Stimulated activated naive CD8-positive, alpha-beta T cell treated with anti-CD3 and anti-CD28 coated beads, Interleukin-15, Interleukin-2, amounts not matched to agents 100 U/mL and 50 U/mL, for 24 hours (primary cell): ENCODE data around the gene BCAP31.
A peak's percentile ranks its signal among the peaks of the same experiment; 100 is the strongest.

ENCODE experiments used
- ATAC-seq: fragments of 150-1000 bp; cut with Tn5 transposase; one replicate; pipeline ENCODE4 v1.10.0; 2021
- DNase-seq: peaks from one replicate; pipeline ENCODE4 v3.0.0; 2021

BCAP31 gene

GRCh38 chrX:153724252-153725038, at the start of gene BCAP31, which contains the start of gene ABCD1:
Gene BCAP31 (minus strand): TSS chrX:153724387. CDS start chrX:153723244, 1,143 bp downstream.
Gene ABCD1 (plus strand): TSS chrX:153724856. CDS start chrX:153725267, 411 bp downstream.
- peak; percentile 91 for DNase-seq
- ATAC-seq, result peak; percentile 82

- ATAC-seq, result no peak
- no peak for DNase-seq
Observed at GRCh38 chrX:153773218-153773611, 49.0 kb upstream of the BCAP31 start.

GRCh38 chrX:153772316-153773217, 48.4 kb upstream of the BCAP31 start:
- ATAC-seq, result no peak
- DNase-seq, result no peak

GRCh38 chrX:153771415-153772315, 47.5 kb upstream of the BCAP31 start:
- DNase-seq (no peak), ATAC-seq (no peak)

- no peak for ATAC-seq
- no peak for DNase-seq
Observed at GRCh38 chrX:153770601-153771414, 46.6 kb upstream of the BCAP31 start.

- ATAC-seq, result no peak
- no peak for DNase-seq
Observed at GRCh38 chrX:153769865-153770600, 45.8 kb upstream of the BCAP31 start.

GRCh38 chrX:153769158-153769864, 45.1 kb upstream of the BCAP31 start:
- ATAC-seq, result no peak
- no peak for DNase-seq

GRCh38 chrX:153768311-153769157, 44.3 kb upstream of the BCAP31 start:
- ATAC-seq, result no peak
- DNase-seq, result no peak

- ATAC-seq (no peak), DNase-seq (no peak)
Observed at GRCh38 chrX:153767674-153768055, 43.5 kb upstream of the BCAP31 start.

- no peak for DNase-seq
Observed at GRCh38 chrX:153766871-153767673, 42.9 kb upstream of the BCAP31 start.

GRCh38 chrX:153766098-153766817, 42.1 kb upstream of the BCAP31 start:
- ATAC-seq, result peak; percentile 83
- peak; percentile 63 for DNase-seq

More at GRCh38 chrX:153766871-153767673, 42.9 kb upstream of the BCAP31 start:
- no peak for ATAC-seq

GRCh38 chrX:153765138-153766079, 41.2 kb upstream of the BCAP31 start:
- DNase-seq, result no peak

GRCh38 chrX:153764786-153765137, 40.6 kb upstream of the BCAP31 start:
- DNase-seq, result no peak
- ATAC-seq, result no peak

More at GRCh38 chrX:153765138-153766079, 41.2 kb upstream of the BCAP31 start:
- no peak for ATAC-seq

- peak; percentile 81 for ATAC-seq
- DNase-seq, result peak; percentile 80
Observed at GRCh38 chrX:153763989-153764755, 40.0 kb upstream of the BCAP31 start, which contains the start of gene PLXNB3. Gene PLXNB3 (plus strand): TSS chrX:153764249. CDS start chrX:153765536, 1,287 bp downstream.

- no peak for ATAC-seq
- no peak for DNase-seq
Observed at GRCh38 chrX:153763298-153763932, 39.2 kb upstream of the BCAP31 start.
